ENCODE data around the gene LCN2.
"Not testable (repeated sequence)": the region's sequence is repeated elsewhere in the genome, so short reads cannot be mapped to it uniquely, and the experiment has no call there.

LCN2 gene

GRCh38 chr9:128149001-128149701, at the start of gene LCN2:
Gene LCN2 (plus strand): TSS chr9:128149453. CDS start chr9:128149526, 73 bp downstream.
- DNase-seq = no peak

GRCh38 chr9:128099932-128100491, 49.2 kb upstream of the LCN2 start:
- DNase-seq = no peak

DNA sequence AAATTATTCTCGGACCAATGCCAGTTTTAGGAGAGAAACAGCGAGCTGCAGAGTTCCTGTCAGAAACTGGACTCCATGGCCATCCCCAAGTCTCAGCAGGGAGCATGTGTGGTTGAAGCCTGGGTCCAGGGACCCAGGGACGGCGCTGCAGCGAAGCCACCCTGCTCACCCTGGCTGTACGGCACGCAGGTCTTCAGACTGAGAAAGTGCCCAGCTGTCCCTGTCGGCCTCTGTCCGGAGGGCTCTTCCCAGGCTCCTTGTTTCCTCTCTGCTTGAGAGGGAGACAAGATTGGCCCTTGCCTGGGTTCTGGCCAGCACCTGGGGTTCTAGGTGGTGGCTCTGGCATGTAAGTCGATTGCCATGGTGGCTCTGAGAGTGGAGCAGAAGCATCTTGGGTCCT, 48.7 kb upstream of the LCN2 start:
- DNase-seq = no peak

GRCh38 chr9:128101231-128101661, 48.0 kb upstream of the LCN2 start:
- no peak for DNase-seq

GRCh38 chr9:128101690-128102089, 47.6 kb upstream of the LCN2 start:
- DNase-seq = no peak

DNA sequence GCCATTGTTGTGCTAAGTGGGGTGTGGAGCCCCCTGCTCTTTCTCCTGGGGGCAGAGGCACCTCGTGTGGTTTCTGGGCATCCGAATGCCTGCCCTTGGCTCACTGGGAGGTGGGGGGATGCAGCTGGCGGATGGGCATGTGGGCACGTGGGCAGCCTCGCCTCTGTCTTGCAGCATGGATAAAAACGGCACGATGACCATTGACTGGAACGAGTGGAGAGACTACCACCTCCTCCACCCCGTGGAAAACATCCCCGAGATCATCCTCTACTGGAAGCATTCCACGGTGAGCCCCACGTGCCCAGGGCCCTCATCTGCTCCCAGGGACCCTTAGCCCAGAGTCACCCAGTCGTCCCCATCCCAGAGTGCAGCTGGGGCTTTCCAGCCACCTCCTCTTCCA, 47.1 kb upstream of the LCN2 start:
- DNase-seq = no peak

DNA sequence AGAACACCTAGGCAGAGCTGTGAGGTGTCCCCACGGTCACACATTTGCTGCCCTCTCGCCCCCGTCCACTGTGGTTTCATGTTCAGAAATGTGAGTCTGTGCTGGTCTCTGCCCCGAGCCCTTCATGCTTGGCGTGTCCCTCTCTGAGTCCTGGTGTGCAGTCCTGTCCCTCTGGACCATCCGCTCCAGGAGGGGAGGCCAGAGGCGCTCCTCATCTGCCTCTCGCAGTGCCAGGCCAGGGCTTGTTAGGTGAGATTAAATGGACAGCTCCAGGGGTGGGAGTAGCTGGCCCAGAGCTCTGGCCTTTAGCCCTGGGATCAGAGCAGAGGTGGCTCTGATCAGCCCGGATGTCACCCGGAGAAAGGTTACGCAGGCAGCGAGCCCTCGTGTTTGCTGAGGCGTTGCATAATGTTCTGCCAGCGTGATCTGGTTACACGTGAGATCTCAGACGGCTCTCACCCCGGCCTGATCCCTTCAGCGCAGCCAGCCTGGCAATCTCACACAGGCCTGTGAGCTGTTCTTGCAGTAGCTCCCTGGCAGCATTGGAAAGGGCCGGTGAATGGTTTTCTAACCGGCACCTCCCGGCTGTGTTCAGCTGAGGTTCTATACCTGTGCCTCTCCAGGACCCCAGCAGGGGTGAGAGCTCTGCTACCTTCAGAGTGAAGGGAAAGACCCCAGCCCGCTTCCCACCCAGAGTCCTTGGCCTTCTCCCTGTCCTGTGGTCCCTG, 46.2 kb upstream of the LCN2 start:
- no peak for DNase-seq

GRCh38 chr9:128103589-128103962, 45.7 kb upstream of the LCN2 start:
- DNase-seq = no peak

DNA sequence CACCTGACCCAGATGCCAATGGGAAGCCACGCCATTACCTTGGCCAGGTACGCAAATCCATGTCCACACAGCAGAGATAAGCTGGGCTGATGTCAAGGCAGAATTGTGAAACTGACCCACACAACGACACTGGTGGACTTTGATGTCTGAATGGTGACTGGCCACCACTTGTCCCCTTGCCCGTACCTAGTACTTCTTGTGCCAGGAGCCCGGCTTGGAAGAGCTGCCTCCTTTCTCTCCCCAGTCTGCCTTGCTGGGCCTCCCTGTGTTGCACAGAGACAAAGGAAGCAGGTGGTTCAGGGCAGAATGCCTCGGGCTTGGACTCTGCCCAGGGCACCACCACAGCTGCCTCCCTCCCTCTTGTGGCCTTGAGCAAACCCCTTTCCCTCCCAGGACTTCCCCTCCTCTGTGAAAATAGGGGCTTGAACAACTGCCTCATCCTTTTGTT, 45.1 kb upstream of the LCN2 start:
- DNase-seq = no peak

DNA sequence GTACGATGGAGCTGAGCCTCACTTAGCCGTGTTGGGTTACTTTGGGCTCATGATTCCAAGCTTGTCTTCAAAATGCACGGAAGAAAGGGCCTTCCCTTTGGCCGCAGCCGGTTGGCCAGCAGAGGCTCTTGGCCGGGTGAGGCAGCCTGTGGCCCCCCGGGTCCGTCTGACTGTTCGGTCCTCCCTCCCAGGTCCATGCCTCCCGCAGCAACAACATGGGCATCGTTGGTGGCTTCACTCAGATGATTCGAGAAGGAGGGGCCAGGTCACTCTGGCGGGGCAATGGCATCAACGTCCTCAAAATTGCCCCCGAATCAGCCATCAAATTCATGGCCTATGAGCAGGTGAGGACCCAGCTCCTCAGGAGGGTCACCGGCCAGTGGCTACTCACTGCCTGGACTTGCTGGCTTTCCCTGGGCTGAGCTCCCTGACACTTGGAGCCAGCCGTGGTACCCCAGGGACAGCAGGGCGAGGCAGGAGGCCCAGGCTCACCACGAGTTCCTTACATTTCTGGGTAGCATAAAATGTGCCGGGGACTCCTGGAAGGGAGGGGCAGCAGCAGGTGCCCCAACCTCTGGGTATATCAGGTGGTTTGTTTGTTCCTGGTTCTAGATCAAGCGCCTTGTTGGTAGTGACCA, 43.6 kb upstream of the LCN2 start:
- no peak for DNase-seq

DNA sequence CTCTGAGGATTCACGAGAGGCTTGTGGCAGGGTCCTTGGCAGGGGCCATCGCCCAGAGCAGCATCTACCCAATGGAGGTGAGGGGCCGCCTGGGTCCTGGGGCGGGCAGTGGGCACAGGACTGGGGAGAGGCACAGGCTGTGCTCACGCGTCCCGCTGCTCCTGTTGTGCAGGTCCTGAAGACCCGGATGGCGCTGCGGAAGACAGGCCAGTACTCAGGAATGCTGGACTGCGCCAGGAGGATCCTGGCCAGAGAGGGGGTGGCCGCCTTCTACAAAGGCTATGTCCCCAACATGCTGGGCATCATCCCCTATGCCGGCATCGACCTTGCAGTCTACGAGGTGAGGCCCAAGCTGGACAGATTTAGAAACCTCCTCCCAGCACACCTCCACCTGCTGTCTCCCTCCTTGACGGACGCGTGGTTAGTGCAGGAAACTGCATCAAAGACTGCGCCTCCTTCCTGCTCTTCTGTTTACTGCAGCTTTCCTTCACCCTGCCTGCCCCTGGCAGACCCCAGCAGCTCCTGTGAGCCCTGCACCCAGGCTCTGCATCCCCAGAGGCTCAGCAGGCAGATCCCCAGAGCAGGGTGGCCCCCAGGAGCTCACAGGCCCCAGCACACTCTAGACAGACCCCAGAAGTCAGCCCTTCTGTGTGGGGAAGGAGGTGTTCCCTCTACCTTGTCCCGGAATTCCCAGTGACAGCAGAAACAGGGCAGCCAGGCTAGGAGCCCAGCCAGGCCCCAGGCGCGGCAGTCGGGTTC, 42.9 kb upstream of the LCN2 start:
- no peak for DNase-seq

- no peak for DNase-seq
These were observed 42.2 kb upstream of the LCN2 start for GRCh38 chr9:128106940-128107467.

DNA sequence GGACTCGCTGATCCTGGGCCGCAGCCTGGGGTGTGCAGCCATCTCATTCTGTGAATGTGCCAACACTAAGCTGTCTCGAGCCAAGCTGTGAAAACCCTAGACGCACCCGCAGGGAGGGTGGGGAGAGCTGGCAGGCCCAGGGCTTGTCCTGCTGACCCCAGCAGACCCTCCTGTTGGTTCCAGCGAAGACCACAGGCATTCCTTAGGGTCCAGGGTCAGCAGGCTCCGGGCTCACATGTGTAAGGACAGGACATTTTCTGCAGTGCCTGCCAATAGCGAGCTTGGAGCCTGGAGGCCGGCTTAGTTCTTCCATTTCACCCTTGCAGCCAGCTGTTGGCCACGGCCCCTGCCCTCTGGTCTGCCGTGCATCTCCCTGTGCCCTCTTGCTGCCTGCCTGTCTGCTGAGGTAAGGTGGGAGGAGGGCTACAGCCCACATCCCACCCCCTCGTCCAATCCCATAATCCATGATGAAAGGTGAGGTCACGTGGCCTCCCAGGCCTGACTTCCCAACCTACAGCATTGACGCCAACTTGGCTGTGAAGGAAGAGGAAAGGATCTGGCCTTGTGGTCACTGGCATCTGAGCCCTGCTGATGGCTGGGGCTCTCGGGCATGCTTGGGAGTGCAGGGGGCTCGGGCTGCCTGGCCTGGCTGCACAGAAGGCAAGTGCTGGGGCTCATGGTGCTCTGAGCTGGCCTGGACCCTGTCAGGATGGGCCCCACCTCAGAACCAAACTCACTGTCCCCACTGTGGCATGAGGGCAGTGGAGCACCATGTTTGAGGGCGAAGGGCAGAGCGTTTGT, 41.6 kb upstream of the LCN2 start:
- DNase-seq = no peak

GRCh38 chr9:128108269-128109049, 40.8 kb upstream of the LCN2 start:
- no peak for DNase-seq

GRCh38 chr9:128109050-128109709, 40.1 kb upstream of the LCN2 start:
- DNase-seq = no peak

DNA sequence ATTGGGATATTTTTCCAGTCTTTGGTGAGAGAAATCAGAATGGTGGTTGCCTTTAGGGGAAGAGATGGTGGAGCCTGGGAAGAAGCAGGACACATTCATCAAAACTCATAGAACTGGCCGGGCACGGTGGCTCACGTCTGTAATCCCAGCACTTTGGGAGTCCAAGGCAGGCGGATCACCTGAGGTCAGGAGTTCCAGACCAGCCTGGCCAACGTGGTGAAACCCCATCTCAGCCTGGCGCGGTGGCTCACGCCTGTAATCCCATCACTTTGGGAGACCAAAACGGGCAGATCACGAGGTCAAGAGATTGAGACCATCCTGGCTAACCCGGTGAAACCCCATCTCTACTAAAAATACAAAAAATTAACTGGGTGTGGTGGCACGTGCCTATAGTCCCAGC, 37.5 kb upstream of the LCN2 start:
- not testable (repeated sequence) for DNase-seq

- DNase-seq = no peak
These were observed 35.5 kb upstream of the LCN2 start for GRCh38 chr9:128113526-128114325.

GRCh38 chr9:128114326-128115186, 34.7 kb upstream of the LCN2 start:
- DNase-seq = no peak

All from cortex of kidney (tissue), 1 donor.